OCI-LY7 (cell line): ENCODE measurements around the gene FBXL3. TPM values are rescaled to one million over a fixed set of nuclear protein-coding genes. Genes with fewer than 3 reads are reported as not detected.

Source experiments
- BruUV-seq: library from RNA; stranded (reverse); fragments of 400-500 nt; replicated peaks from 2 replicates; lab custom pipeline; 2021; lab: Mats Ljungman, UMichigan
- CTCF ChIA-PET: fragments of 300-600 bp; sonication (Branson Sonifier 250); formaldehyde crosslinking; loops from one replicate; lab custom pipeline; 2022; ENCODE audit warnings: antibody characterized with exemption; ENCODE audit not compliant: unreplicated experiment; lab: Charles Lee
- POLR2A ChIA-PET: fragments of 300-600 bp; sonication (Branson Sonifier 250); formaldehyde crosslinking; loops from one replicate; lab custom pipeline; 2022; ENCODE audit warnings: antibody characterized with exemption; lab: Charles Lee
- DNase-seq: peaks from one replicate; pipeline ENCODE4 v3.0.0-alpha.2; 2015; ENCODE audit warnings: low spot score
- H2AFZ ChIP-seq: fragments of 200-600 bp; sonication (generic), shearing (Covaris generic); 2 replicates; pipeline ENCODE4 v1.6.1; 2014; ENCODE audit warnings: mild to moderate bottlenecking, antibody characterized with exemption, low read length, moderate library complexity
- H3K27ac ChIP-seq: fragments of 200-600 bp; sonication (generic); 2 replicates; pipeline ENCODE4 v1.5.1; 2014; ENCODE audit warnings: mixed run types, low read depth, mild to moderate bottlenecking, moderate library complexity, low read length, inconsistent platforms; ENCODE audit not compliant: poor library complexity, severe bottlenecking
- H3K36me3 ChIP-seq: fragments of 200-600 bp; sonication (generic); 2 replicates; pipeline ENCODE4 v1.6.1; 2014; ENCODE audit warnings: mild to moderate bottlenecking, antibody characterized with exemption, low read length, moderate library complexity, mixed read lengths; ENCODE audit not compliant: insufficient read depth
- H3K4me1 ChIP-seq: fragments of 200-600 bp; sonication (generic); 2 replicates; pipeline ENCODE4 v1.5.1; 2014; ENCODE audit warnings: mild to moderate bottlenecking, low read length; ENCODE audit not compliant: insufficient read depth, poor library complexity, severe bottlenecking
- H3K4me2 ChIP-seq: fragments of 200-600 bp; sonication (generic); 2 replicates; pipeline ENCODE4 v1.6.1; 2014; ENCODE audit warnings: mild to moderate bottlenecking, low read length
- H3K4me3 ChIP-seq: fragments of 200-600 bp; sonication (generic); 2 replicates; pipeline ENCODE4 v1.5.1; 2014; ENCODE audit warnings: mild to moderate bottlenecking, low read depth, low read length; ENCODE audit not compliant: poor library complexity, severe bottlenecking
- H3K79me2 ChIP-seq: fragments of 200-600 bp; sonication (generic); 2 replicates; pipeline ENCODE4 v1.6.1; 2016; ENCODE audit warnings: low read depth, mild to moderate bottlenecking, low read length, moderate library complexity, mixed read lengths; ENCODE audit not compliant: insufficient read depth
- H3K9me2 ChIP-seq: fragments of 200-600 bp; sonication (generic); 2 replicates; pipeline ENCODE4 v1.6.1; 2016; ENCODE audit warnings: mild to moderate bottlenecking, low read length, mixed read lengths; ENCODE audit not compliant: insufficient read depth
- H3K9me3 ChIP-seq: fragments of 200-600 bp; sonication (generic); 2 replicates; pipeline ENCODE4 v1.6.1; 2014; ENCODE audit warnings: mild to moderate bottlenecking, mixed run types, low read length, mixed read lengths
- H4K20me1 ChIP-seq: fragments of 200-600 bp; sonication (generic); 2 replicates; pipeline ENCODE4 v1.6.1; 2014; ENCODE audit warnings: mild to moderate bottlenecking, antibody characterized with exemption, low read length, moderate library complexity, mixed read lengths; ENCODE audit not compliant: insufficient read depth
- EZH2phosphoT487 ChIP-seq: fragments of 200-600 bp; sonication (generic); IDR thresholded peaks from 2 replicates; pipeline ENCODE4 v1.6.1; 2018; ENCODE audit warnings: low read depth, borderline replicate concordance, mild to moderate bottlenecking, mixed run types, antibody characterized with exemption, low read length, moderate library complexity, mixed read lengths
- intact Hi-C: fragments of 100-400 bp; cut with micrococcal nuclease; formaldehyde crosslinking; loops from one replicate; pipeline ENCODE4 v1.10.0; 2022; ENCODE audit not compliant: unreplicated experiment
- total RNA-seq, 2 experiments: library from RNA; depleted of rRNA in 1 of 2; stranded (reverse); fragments of >200 nt in 1 of 2; shearing (Covaris generic) in 1 of 2; gene quantifications; 2 replicates each; pipeline ENCODE4 v1.2.3, GENCODE V29; 2014 to 2022
- TF ChIP-seq, protein P1 (sequence below): fragments of 200-600 bp; sonication (generic); conservative IDR thresholded peaks from 2 replicates; pipeline ENCODE4 v1.5.1; 2014; ENCODE audit warnings: mild to moderate bottlenecking, antibody characterized with exemption, low read length, moderate library complexity, mixed read lengths

The FBXL3 gene
- total RNA-seq, 2 experiments from 2014 or later = 21.6 to 25.1 TPM

- no peaks in the 10 kb centered on the region for H3K9me3 ChIP-seq
- TF ChIP-seq, protein P1, sequence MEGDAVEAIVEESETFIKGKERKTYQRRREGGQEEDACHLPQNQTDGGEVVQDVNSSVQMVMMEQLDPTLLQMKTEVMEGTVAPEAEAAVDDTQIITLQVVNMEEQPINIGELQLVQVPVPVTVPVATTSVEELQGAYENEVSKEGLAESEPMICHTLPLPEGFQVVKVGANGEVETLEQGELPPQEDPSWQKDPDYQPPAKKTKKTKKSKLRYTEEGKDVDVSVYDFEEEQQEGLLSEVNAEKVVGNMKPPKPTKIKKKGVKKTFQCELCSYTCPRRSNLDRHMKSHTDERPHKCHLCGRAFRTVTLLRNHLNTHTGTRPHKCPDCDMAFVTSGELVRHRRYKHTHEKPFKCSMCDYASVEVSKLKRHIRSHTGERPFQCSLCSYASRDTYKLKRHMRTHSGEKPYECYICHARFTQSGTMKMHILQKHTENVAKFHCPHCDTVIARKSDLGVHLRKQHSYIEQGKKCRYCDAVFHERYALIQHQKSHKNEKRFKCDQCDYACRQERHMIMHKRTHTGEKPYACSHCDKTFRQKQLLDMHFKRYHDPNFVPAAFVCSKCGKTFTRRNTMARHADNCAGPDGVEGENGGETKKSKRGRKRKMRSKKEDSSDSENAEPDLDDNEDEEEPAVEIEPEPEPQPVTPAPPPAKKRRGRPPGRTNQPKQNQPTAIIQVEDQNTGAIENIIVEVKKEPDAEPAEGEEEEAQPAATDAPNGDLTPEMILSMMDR = no peak
- no peak for TF ChIP-seq EZH2phosphoT487
- ChIA-PET POLR2A (interaction anchor here (1.1 to 1.3 kb wide), 2 partner anchors 10 to 47 kb away, joined by 3 to 4 read pairs; no protein-coding TSS in a partner anchor), CTCF (no interaction called here)
- peaks cover 92% of the 10 kb centered on the region for H3K36me3 ChIP-seq
- H3K9me2 ChIP-seq = no peaks in the 10 kb centered on the region
- no peaks in the 10 kb centered on the region for H3K4me1 ChIP-seq
- no peak overlapping the region for H2AFZ ChIP-seq
- H3K79me2 ChIP-seq = no peaks in the 10 kb centered on the region
- H3K27ac ChIP-seq = no peak overlapping the region
- BruUV-seq = no TSS peak
- H4K20me1 ChIP-seq = no peaks in the 10 kb centered on the region
- DNase-seq = no peak
- intact Hi-C loops = no loop called here
- H3K4me3 ChIP-seq = no peak overlapping the region
- H3K4me2 ChIP-seq = no peak overlapping the region
These were observed 38.6 kb upstream of the FBXL3 start for GRCh38 chr13:77065461-77066147.

GRCh38 chr13:77062097-77062496 lies 35.1 kb upstream of the FBXL3 start:
- TF ChIP-seq, protein P1 = no peak
- TF ChIP-seq EZH2phosphoT487 = no peak
- POLR2A ChIA-PET = interaction anchor here (0.6 to 1.1 kb wide), 2 partner anchors 212 to 268 kb away, joined by 3 to 4 read pairs; no protein-coding TSS in a partner anchor
- H3K79me2 ChIP-seq = no peaks in the 10 kb centered on the region
- no peaks in the 10 kb centered on the region for H3K9me3 ChIP-seq
- no peak overlapping the region for H3K27ac ChIP-seq
- H3K4me1 ChIP-seq = no peaks in the 10 kb centered on the region
- H4K20me1 ChIP-seq = no peaks in the 10 kb centered on the region
- no peak overlapping the region for H2AFZ ChIP-seq
- no peak for DNase-seq
- CTCF ChIA-PET = no interaction called here
- peaks cover 93% of the 10 kb centered on the region for H3K36me3 ChIP-seq
- no peak overlapping the region for H3K4me2 ChIP-seq
- no peaks in the 10 kb centered on the region for H3K9me2 ChIP-seq
- intact Hi-C loops = no loop called here
- no peak overlapping the region for H3K4me3 ChIP-seq
- no TSS peak for BruUV-seq

GRCh38 chr13:77061362-77061761 lies 34.4 kb upstream of the FBXL3 start:
- Histone ChIP-seq H3K9me3 (no peaks in the 10 kb centered on the region), H3K27ac (no peak overlapping the region), H3K9me2 (no peaks in the 10 kb centered on the region), H3K36me3 (peaks cover 94% of the 10 kb centered on the region), H3K4me1 (no peaks in the 10 kb centered on the region), H3K4me2 (no peak overlapping the region), H3K4me3 (no peak overlapping the region), H4K20me1 (no peaks in the 10 kb centered on the region), H2AFZ (no peak overlapping the region), H3K79me2 (no peaks in the 10 kb centered on the region)
- intact Hi-C loops = no loop called here
- TF ChIP-seq, protein P1 = no peak
- TF ChIP-seq EZH2phosphoT487 = no peak
- ChIA-PET POLR2A (no interaction called here), CTCF (no interaction called here)
- BruUV-seq = no TSS peak
- no peak for DNase-seq
